HG03457 (cell line): ENCODE data around the gene SULF2.

Source experiments
- ATAC-seq: cut with Tn5 transposase; IDR thresholded peaks from one replicate; pipeline ENCODE4 v1.9.1; 2021; ENCODE audit warnings: moderate number of reproducible peaks; ENCODE audit not compliant: unreplicated experiment

The SULF2 gene

DNA sequence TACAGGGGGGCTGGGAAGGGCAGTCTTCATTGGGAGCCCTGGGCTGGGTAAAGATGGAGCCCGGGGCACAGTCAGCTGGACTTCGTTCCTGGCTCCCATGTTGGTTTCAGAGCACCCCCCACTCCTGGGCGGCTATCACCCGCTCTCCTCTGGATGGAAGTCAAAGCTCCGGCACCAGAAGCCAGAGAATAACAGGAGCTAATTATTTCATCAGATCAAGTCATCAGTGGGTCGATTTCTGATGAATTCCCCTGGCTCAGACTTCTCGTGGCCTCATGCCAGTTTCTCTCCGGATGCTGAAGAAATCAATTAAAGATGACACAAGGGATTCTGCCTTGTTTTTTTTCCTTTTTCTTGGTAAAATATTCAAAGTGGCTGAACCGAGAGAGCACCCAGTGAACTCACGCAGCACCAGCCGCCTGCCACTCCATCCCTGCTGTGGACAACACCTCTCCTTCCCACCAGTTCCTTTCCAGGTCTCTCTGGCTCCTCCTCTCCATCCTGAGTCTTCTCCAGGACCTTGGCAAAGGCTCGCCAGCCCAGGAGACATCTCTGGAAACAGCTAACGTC lies 22.5 kb downstream of the SULF2 start:
- ATAC-seq, result no peak

- no peak for ATAC-seq
Observed at GRCh38 chr20:47761482-47762047, 23.7 kb downstream of the SULF2 start.

DNA sequence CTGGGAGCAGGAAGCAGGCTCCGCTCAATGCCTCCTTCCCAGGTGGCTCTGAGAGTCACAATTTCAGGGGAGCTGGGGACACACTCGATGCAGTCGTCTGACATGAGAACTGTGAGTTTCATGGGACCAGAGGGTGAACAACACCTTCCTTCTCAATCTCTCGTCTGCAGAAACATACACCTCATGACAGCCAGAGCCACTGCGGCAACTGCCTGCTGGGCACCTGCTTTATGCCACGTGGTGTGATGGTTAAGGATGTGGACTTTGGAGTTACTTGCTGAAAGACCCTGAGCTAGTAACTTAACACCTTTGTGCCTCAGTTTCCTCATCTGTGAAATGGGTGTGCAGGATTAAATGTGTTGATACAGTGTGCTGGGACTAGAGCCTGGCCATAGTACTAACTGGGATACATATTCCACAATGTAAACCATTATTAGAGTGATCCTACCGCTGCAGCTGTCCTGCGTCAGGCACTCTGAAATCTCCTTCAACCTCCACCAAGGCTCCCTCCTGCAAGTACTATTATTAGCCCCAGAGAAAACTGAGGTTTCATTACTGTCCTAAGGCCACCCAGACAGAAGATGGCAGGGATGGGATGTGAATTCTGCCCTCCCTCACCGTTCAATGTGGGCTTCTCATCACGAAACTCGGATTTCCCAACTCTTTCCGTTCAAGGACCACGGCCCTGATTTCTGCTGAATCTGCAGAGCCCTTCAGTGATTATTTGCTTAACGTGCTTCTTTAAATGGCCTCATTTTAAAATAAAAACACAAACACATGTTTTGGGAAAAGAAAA lies 24.4 kb downstream of the SULF2 start:
- no peak for ATAC-seq

- ATAC-seq, result no peak
Observed at GRCh38 chr20:47758517-47759450, 26.5 kb downstream of the SULF2 start.

- no peak for ATAC-seq
Observed at GRCh38 chr20:47757145-47758035, 27.9 kb downstream of the SULF2 start.

GRCh38 chr20:47754946-47755652 lies 30.2 kb downstream of the SULF2 start:
- no peak for ATAC-seq

DNA sequence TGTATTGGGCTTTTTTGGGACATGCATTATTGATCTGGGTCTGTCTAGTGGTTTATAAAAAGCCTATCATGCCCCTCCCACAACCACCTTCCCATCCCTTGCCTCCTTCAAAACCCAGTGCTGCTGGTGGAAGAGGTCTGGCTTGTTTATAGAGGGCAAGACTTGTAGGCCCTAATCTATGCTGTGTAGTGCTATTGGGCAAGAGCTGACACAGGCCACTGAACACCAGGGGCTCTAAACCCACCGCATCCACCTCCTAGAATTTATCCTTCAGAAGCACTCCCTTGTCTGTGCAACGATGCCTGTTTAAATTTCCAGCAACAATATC lies 30.9 kb downstream of the SULF2 start:
- no peak for ATAC-seq

- no peak for ATAC-seq
Observed at GRCh38 chr20:47753576-47754387, 31.5 kb downstream of the SULF2 start.

- ATAC-seq, result no peak
Observed at GRCh38 chr20:47751449-47751848, 33.8 kb downstream of the SULF2 start.

GRCh38 chr20:47749339-47749738 lies 35.9 kb downstream of the SULF2 start:
- no peak for ATAC-seq

DNA sequence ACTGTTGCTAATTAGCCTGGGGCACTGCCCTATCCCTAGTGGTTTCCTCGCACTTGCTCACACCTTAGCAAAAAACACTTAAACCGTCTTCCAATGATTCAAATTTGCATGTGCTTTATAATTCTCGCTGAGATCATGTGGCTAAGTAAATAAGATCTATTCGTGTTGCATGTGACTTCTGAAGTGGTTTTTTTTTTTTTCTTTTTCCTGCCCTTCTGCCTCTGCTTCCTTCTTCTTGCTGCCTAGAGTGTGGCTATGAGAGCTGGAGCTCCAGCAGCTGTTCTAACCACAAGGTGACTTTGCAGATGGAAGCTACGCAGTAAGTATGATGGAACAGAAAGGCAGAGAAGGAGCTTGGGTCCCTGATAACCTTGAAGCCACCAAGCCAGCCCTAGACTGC lies 36.5 kb downstream of the SULF2 start:
- ATAC-seq, result no peak

DNA sequence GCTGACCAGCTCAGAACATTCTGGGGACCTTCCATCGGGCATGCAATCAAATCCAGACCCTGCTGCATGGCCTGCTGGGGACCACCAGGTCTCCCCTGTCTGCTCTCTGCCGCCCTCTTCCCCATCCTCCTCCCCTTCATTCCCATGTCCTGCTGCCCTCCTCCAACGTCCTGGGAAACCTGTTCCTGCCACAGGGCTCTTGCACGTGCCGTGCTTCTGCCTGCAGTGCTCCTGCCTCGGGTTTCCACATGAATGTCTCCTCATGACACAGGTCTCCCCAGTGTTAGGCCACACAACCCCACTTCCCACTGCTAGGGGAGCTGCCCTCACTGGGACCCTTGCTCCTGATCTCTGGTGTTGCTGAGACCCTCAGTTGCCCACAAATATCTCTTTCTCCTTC lies 37.2 kb downstream of the SULF2 start:
- no peak for ATAC-seq

- no peak for ATAC-seq
Observed at GRCh38 chr20:47747669-47748031, 37.6 kb downstream of the SULF2 start.

DNA sequence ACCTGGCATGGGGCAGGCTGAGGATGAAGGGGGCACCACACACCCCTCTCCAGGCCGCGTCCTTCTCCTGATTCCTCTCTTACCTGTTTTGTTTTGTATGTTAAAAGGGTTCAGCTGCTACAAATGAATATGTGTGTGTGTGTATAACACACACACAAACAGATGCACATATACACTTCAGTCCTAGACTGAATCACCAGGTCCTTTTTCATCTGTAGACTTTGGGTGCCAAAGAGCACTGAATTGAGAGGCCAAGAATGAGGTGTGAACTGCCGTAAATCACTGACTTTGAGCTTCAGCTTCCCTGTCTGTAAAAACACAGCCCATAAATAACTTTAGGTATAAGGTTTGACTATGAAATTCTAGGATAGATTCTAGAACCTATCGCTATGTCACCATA lies 40.5 kb downstream of the SULF2 start:
- ATAC-seq, result no peak

- ATAC-seq, result no peak
Observed at GRCh38 chr20:47743671-47744070, 41.6 kb downstream of the SULF2 start.

GRCh38 chr20:47741669-47742608 lies 43.3 kb downstream of the SULF2 start:
- no peak for ATAC-seq

- no peak for ATAC-seq
Observed at GRCh38 chr20:47740862-47741184, 44.5 kb downstream of the SULF2 start.
